ENCODE results near the gene CCL3.
A peak's percentile ranks its signal among the peaks of the same experiment; 100 is the strongest.
"Not testable (repeated sequence)": the region's sequence is repeated elsewhere in the genome, so short reads cannot be mapped to it uniquely, and the experiment has no call there.

CCL3 gene

GRCh38 chr17:36085765-36086164 lies 4.2 kb downstream of the CCL3 start:
- no peak for DNase-seq

- DNase-seq = not testable (repeated sequence)
These were observed 6.3 kb downstream of the CCL3 start for GRCh38 chr17:36083691-36084090.

GRCh38 chr17:36082482-36083120 lies 7.3 kb downstream of the CCL3 start:
- peak; percentile 19 for DNase-seq

GRCh38 chr17:36081681-36082471 lies 8.1 kb downstream of the CCL3 start:
- DNase-seq = not testable (repeated sequence)

- no peak for DNase-seq
These were observed 15.6 kb downstream of the CCL3 start for GRCh38 chr17:36074365-36074764.

GRCh38 chr17:36072431-36073121 lies 17.4 kb downstream of the CCL3 start:
- peak; percentile 63 for DNase-seq

- no peak for DNase-seq
These were observed 18.2 kb downstream of the CCL3 start for GRCh38 chr17:36071751-36072150.

- no peak for DNase-seq
These were observed 19.5 kb downstream of the CCL3 start for GRCh38 chr17:36070427-36070826.

- no peak for DNase-seq
These were observed 20.8 kb downstream of the CCL3 start for GRCh38 chr17:36069136-36069535.

GRCh38 chr17:36068524-36068923 lies 21.4 kb downstream of the CCL3 start:
- DNase-seq = no peak

- no peak for DNase-seq
These were observed 23.5 kb downstream of the CCL3 start for GRCh38 chr17:36066365-36066985.

GRCh38 chr17:36063786-36064541 lies 26.0 kb downstream of the CCL3 start, which contains the start of gene CCL18:
Gene CCL18, plus strand, starts transcription at chr17:36064272. Its CDS starts 71 bp downstream, at chr17:36064343.
- DNase-seq = no peak

GRCh38 chr17:36060816-36061215 lies 29.1 kb downstream of the CCL3 start:
- no peak for DNase-seq

GRCh38 chr17:36059406-36059805 lies 30.5 kb downstream of the CCL3 start:
- no peak for DNase-seq

- DNase-seq = no peak
These were observed 32.0 kb downstream of the CCL3 start for GRCh38 chr17:36057911-36058310.

GRCh38 chr17:36055921-36056520 lies 33.9 kb downstream of the CCL3 start:
- no peak for DNase-seq

- DNase-seq = no peak
These were observed 34.8 kb downstream of the CCL3 start for GRCh38 chr17:36055171-36055570.

GRCh38 chr17:36049643-36050042 lies 40.3 kb downstream of the CCL3 start:
- DNase-seq = no peak

- no peak for DNase-seq
These were observed 41.9 kb downstream of the CCL3 start for GRCh38 chr17:36048066-36048465.
